Muscle layer of duodenum (tissue), 2 donors: ENCODE results near the gene LGALS7B.
A peak's percentile ranks its signal among the peaks of the same experiment; 100 is the strongest.
"Not testable (repeated sequence)": the region's sequence is repeated elsewhere in the genome, so short reads cannot be mapped to it uniquely, and the experiment has no call there.

Experiments used
- H3K27ac ChIP-seq: one replicate; pipeline ENCODE4 v1.7.0; 2013; ENCODE audit warnings: mild to moderate bottlenecking, low read length
- H3K27me3 ChIP-seq: one replicate; pipeline ENCODE4 v1.7.0; 2013; ENCODE audit warnings: low read depth, mild to moderate bottlenecking, control low read depth, low read length
- H3K36me3 ChIP-seq, 2 donors: one replicate each; pipeline ENCODE4 v1.7.0; 2013; ENCODE audit warnings: low read length in 2 of 2, control low read depth in 1 of 2, mild to moderate bottlenecking in 1 of 2; ENCODE audit not compliant: insufficient read depth in 2 of 2, control insufficient read depth in 1 of 2
- H3K4me1 ChIP-seq, 2 donors: one replicate each; pipeline ENCODE4 v1.7.0; 2013; ENCODE audit warnings: low read length in 2 of 2, mild to moderate bottlenecking in 2 of 2, control low read depth in 1 of 2, moderate library complexity in 1 of 2; ENCODE audit not compliant: insufficient read depth in 2 of 2, control insufficient read depth in 1 of 2
- H3K4me3 ChIP-seq, 2 donors: one replicate each; pipeline ENCODE4 v1.7.0; 2013; ENCODE audit warnings: low read length in 2 of 2, low read depth in 1 of 2, mild to moderate bottlenecking in 1 of 2
- H3K9me3 ChIP-seq, 2 donors: one replicate each; pipeline ENCODE4 v1.7.0; 2013; ENCODE audit warnings: low read length in 2 of 2, control low read depth in 1 of 2, mild to moderate bottlenecking in 1 of 2; ENCODE audit not compliant: control insufficient read depth in 1 of 2
- donor health status: healthy.

The LGALS7B gene

DNA sequence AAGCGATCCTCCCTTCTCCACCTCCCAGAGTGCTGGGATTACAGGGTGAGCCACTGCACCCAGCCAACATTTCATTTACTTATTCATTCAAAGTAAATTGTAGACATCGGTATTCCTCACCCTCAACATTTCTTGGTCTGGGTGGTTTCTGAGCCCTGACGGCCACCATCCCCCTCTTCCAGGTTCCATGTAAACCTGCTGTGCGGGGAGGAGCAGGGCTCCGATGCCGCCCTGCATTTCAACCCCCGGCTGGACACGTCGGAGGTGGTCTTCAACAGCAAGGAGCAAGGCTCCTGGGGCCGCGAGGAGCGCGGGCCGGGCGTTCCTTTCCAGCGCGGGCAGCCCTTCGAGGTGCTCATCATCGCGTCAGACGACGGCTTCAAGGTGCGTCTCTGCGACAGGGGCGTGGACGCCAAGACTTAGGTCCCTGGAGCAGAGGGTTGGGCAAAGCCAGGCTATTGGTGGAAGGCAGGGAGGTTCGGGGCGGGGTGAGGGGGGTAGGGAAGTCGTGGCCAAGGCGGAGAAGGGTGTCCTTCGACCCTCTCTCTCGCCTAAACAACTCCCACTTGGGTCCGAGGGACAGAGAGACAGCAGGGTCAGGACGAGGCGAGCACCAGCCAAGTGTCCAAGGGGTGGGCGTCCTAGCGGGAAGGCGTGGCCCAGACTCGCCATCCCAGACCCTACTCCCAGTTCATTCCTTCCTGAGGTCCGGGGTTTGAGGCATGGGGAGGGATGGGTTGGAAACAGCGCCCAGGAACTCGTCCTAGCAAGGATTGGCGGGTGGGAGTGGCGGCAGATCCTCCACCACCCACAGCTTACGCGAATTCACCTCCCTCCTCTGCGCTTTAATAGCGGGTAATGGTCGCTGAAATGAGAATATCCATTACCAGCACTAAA is 1.8 kb downstream of the LGALS7B start:
- not testable (repeated sequence) for H3K4me3 ChIP-seq, H3K36me3 ChIP-seq, H3K9me3 ChIP-seq, H3K4me1 ChIP-seq, H3K27ac ChIP-seq, H3K27me3 ChIP-seq

DNA sequence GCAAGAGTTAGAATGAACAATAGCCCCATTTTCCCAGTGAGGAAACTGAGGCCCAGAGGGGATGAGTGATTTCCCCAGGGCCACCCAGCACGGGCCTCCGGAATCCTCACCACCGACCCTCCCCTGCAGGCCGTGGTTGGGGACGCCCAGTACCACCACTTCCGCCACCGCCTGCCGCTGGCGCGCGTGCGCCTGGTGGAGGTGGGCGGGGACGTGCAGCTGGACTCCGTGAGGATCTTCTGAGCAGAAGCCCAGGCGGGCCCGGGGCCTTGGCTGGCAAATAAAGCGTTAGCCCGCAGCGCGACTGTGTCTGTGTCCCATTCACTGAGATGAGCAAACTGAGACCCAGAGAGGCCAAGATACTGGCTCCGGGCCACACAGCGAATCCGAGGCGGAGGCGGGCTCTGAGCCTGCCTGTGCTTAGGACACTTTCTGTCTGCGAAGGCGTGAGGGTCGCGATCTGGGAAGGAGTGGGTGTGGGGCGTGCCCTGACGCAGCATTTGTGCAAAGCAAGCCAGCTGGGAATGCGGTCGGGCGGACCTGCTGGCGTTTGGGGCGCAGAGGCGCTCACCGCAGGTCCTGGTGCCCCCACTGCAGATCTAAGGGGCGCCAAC is 2.6 kb downstream of the LGALS7B start:
- not testable (repeated sequence) for H3K27ac ChIP-seq, H3K4me1 ChIP-seq, H3K4me3 ChIP-seq, H3K27me3 ChIP-seq, H3K36me3 ChIP-seq, H3K9me3 ChIP-seq

DNA sequence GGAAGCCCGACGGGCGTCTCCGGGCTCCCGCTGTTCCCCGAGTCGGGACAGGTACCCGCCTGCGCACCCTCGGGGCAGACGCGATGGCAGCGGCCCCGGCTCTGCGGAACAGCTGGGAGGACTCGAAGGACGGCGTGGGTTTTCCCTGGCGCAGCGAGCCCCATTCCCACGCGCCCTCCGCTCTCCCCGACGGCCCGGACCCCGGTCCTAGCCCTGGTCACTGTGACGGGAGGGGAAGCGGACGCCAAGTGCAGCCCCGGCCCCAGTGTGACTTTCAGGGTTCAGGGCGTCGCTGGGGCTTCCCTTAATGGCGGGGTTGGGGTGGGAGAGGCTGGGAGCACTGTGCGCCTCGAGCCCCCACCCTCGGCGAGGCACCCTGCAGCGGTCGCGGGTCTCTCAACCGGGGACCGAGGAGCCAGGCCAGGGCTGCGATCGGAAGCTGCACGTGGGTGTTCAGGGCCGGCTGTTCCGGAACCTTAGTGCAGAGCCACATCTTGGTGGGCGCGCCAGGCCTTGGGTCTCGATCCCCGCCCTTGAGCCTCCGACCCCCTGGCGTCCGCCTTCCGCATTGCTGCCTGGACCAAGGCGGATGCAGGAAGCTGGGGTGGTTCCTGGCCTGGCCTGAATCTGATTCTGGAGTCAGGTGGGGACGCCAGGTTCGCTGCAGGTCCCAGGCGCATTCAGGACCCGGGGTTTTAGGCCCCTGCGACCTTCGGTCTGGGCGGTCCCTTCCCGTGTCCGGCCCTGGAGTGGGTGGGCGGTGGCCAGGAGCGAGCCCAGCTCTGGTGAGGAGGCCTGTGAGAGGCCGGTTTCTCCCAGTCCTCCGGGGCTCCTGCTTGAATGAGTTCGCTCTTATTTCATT is 3.5 kb downstream of the LGALS7B start:
- H3K4me3 ChIP-seq, result peak overlapping the region in 1 of 2 donors; percentile 28

DNA sequence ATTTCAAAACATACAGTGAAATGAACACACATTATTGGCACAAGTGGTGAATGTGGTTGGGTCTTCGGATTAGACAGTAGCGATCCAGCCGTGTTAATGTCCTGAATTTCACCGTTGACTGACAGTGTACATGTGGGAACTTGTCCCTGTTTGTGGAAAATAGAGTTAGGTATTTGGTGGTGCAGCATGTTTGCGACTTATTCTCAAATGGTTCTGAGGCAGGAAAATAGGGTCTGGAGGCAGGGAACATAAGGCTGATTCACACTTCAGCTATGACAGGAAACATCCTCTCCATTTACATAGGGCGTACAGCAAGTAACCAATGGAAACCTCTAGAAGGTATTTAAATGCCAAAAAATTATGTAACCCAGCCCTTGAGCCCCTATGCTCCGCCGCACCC is 4.2 kb downstream of the LGALS7B start:
- H3K4me1 ChIP-seq, result peaks cover 0 to 4% of the 10 kb centered on the region in 2 donors
- H3K36me3 ChIP-seq, result no peaks in the 10 kb centered on the region
- no peaks in the 10 kb centered on the region for H3K27me3 ChIP-seq
- H3K27ac ChIP-seq, result no peak overlapping the region
- no peak overlapping the region for H3K4me3 ChIP-seq
- no peaks in the 10 kb centered on the region for H3K9me3 ChIP-seq

More for the DNA sequence above, 3.5 kb downstream of the LGALS7B start:
- H3K4me1 ChIP-seq, result peaks cover 0 to 4% of the 10 kb centered on the region in 2 donors
- no peaks in the 10 kb centered on the region for H3K36me3 ChIP-seq
- H3K27ac ChIP-seq, result no peak overlapping the region
- no peaks in the 10 kb centered on the region for H3K9me3 ChIP-seq
- no peaks in the 10 kb centered on the region for H3K27me3 ChIP-seq

DNA sequence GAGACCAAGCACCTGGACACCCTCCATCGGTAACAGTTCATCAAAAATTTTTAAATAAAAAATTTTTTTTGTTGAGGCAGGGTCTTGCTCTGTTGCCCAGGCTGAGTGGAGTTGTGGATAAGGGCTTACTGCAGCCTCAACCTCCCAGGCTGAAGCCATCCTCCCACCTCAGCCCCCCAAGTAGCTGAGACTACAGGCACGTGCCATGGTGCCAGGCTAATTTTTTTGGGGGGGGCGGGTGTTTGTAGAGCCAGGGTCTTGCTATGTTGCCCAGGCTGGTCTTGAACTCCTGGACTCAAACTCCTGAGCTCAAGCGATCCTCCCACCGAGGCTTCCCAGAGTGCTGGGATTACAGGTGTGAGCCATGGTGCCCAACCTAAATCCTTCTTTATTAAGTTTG is 4.7 kb downstream of the LGALS7B start:
- H3K27ac ChIP-seq, result no peak overlapping the region
- no peak overlapping the region for H3K4me3 ChIP-seq
- H3K4me1 ChIP-seq, result peaks cover 0 to 4% of the 10 kb centered on the region in 2 donors
- no peaks in the 10 kb centered on the region for H3K36me3 ChIP-seq
- no peaks in the 10 kb centered on the region for H3K9me3 ChIP-seq
- no peaks in the 10 kb centered on the region for H3K27me3 ChIP-seq

DNA sequence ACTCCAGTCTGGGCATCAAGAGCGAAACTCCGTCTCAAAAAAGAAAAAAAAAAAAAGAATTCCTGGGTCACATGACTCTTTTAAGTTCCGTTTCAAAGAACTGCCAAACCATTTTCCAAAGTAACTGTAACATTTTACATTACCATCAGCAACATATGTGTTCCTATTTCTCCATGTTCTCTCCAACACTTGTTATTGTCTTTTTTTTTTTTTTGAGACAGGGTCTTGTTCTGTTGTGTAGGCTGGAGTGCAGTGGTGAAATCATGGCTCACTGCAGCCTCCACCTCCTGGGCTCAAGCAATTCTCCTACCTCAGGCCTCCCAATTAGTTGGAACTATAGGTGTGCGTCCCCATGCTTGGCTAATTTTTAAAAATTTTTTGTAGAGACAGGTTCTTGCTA is 6.5 kb downstream of the LGALS7B start:
- Histone ChIP-seq H3K27ac (no peak overlapping the region), H3K9me3 (no peaks in the 10 kb centered on the region), H3K4me3 (no peak overlapping the region), H3K27me3 (no peaks in the 10 kb centered on the region), H3K4me1 (peaks cover 0 to 4% of the 10 kb centered on the region in 2 donors), H3K36me3 (no peaks in the 10 kb centered on the region)

DNA sequence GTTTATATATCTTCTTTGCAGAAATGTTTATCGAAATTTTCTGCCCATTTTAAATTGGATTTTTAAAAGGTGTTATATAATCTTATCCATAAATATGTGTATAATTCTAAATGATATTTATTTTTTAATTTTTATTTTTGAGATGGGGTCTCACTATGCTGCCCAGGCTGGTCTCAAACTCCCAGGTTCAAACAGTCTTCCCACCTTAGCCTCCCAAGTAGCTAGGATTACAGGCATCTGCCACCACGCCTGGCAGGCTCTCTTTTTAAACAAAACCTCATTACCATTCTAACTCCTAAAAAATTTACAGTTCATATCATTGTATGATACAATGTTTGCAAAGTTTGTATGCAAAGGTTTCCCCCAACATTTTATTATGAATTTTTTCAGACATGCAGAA is 7.2 kb downstream of the LGALS7B start:
- Histone ChIP-seq H3K9me3 (no peaks in the 10 kb centered on the region), H3K27ac (no peak overlapping the region), H3K27me3 (no peaks in the 10 kb centered on the region), H3K36me3 (no peaks in the 10 kb centered on the region), H3K4me1 (peaks cover 0 to 4% of the 10 kb centered on the region in 2 donors), H3K4me3 (no peak overlapping the region)

DNA sequence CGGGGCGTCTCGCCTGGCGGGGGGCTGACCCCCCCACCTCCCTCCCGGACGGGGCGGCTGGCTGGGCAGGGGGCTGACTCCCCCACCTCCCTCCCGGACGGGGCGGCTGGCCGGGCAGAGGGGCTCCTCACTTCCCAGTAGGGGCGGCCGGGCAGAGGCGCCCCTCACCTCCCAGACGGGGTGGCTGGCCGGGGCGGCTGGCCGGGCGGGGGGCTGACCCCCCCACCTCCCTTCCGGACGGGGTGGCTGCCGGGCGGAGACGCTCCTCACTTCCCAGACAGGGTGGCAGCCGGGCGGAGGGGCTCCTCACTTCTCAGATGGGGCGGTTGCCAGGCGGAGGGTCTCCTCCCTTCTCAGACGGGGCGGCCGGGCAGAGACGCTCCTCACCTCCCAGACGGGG is 8.8 kb downstream of the LGALS7B start:
- not testable (repeated sequence) for H3K27me3 ChIP-seq, H3K9me3 ChIP-seq, H3K36me3 ChIP-seq, H3K4me3 ChIP-seq, H3K4me1 ChIP-seq, H3K27ac ChIP-seq

DNA sequence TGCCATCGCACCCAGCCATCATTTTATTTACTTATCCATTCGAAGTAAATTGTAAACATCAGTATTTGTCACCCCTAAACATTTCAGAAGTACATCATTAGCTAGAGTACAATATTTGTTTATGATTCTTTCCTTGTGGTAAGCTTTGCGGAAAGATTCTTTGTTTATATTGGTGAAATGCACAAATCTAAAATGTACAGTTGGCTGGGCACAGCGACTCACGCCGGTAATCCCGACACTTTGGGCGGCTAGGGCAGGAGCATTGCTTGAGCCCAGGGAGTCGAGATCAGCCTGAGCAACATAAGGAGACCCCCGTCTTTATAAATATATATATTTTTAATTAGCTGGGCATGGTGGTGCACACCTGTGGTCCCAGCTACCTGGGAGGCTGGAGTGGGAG is 10.1 kb downstream of the LGALS7B start:
- Histone ChIP-seq H3K27ac (no peak overlapping the region), H3K36me3 (peaks cover 0 to 7% of the 10 kb centered on the region in 2 donors), H3K27me3 (no peaks in the 10 kb centered on the region), H3K4me1 (no peaks in the 10 kb centered on the region), H3K9me3 (no peaks in the 10 kb centered on the region), H3K4me3 (no peak overlapping the region)

DNA sequence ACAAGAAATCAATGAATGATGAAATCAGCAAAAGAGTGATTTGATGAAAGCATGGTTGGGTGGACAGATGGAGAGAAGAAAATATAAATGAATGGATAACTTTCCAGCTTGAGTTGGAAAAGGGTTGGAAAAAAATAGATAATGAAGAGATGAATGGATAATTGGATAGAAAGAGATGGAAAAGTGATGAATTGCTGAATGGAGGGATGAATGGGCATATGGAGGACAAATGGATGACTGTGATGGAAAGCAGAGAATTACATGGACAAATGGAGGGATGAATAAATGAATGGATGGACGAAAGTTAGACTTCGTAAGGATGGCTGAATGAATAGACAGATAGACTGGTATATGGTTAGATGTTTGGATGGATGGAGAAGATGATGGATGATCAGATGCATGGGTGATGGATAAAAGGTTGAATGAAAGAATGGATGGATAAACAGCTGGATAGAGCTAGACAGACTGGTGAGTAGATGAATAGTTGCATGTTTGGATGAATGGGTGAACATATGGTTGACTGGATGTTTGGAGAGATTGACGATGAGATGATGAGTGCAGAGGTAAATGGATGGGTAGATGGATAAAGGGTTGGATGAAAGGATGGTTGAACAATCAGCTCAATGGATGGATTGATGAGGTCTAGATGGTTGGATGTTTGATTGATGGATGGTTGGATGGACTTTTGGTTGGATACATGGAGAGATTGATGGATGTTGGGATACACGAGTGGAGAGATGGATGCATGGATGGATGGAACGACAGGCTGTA is 11.8 kb downstream of the LGALS7B start:
- no peak overlapping the region for H3K4me3 ChIP-seq
- no peaks in the 10 kb centered on the region for H3K9me3 ChIP-seq
- H3K4me1 ChIP-seq, result no peaks in the 10 kb centered on the region
- no peaks in the 10 kb centered on the region for H3K27me3 ChIP-seq
- no peak overlapping the region for H3K27ac ChIP-seq
- peaks cover 0 to 7% of the 10 kb centered on the region in 2 donors for H3K36me3 ChIP-seq
